Spleen (tissue), 7 donors: ENCODE measurements around the gene SRGN.

Experiments used
- CTCF ChIP-seq, 11 experiments: fragments of 200-600 bp in 7 of 11; fragments of 450-650 bp in 4 of 11; sonication (generic) in 4 of 11; IDR thresholded peaks in 8 of 11; conservative IDR thresholded peaks in 3 of 11; 1 replicate in 7 of 11; 2 replicates in 4 of 11; pipeline versions ENCODE4 v1.4.0 to v1.8.0; 2016 to 2021; ENCODE audit warnings: antibody characterized with exemption in 11 of 11, inconsistent platforms in 4 of 11, mild to moderate bottlenecking in 1 of 11
- POLR2A ChIP-seq, 3 donors: fragments of 450-650 bp; IDR thresholded peaks; one replicate each; pipeline ENCODE4 v1.5.1; 2017; ENCODE audit warnings: antibody characterized with exemption in 3 of 3, mild to moderate bottlenecking in 1 of 3
- POLR2AphosphoS5 ChIP-seq, 3 donors: sonication (generic); formaldehyde crosslinking; IDR thresholded peaks; one replicate each; pipeline ENCODE4 v1.5.1; 2017; ENCODE audit warnings: antibody characterized with exemption in 3 of 3
- donor health status: DM: no; HTN: no; CAD: no; lungs with moderate emphysema.
- donor health status: DM: no; HTN: no; CAD: no.
- donor health status: DM: no; HTN: no; CAD: no.

- TF ChIP-seq POLR2A (IDR thresholded peaks at IDR 0.05) = no peak
- TF ChIP-seq CTCF (IDR thresholded peaks at IDR 0.05 in 8 of 11, conservative IDR thresholded peaks at IDR 0.05 in 3 of 11) = no peak
- peak in 1 of 3 donors; percentile 58 for TF ChIP-seq POLR2AphosphoS5 (IDR thresholded peaks at IDR 0.05)
Observed at GRCh38 chr10:69049566-69049961, 38.3 kb upstream of the SRGN start.
